GM20431 (cell line): ENCODE data around the gene SNX5.

ENCODE experiments used
- in situ Hi-C: fragments of 300-500 bp; cut with MseI, MboI; formaldehyde crosslinking; loops from one replicate; pipeline ENCODE4 v1.15.0; 2020; ENCODE audit warnings: low sequenced_read_pairs; ENCODE audit not compliant: unreplicated experiment

The SNX5 gene

DNA sequence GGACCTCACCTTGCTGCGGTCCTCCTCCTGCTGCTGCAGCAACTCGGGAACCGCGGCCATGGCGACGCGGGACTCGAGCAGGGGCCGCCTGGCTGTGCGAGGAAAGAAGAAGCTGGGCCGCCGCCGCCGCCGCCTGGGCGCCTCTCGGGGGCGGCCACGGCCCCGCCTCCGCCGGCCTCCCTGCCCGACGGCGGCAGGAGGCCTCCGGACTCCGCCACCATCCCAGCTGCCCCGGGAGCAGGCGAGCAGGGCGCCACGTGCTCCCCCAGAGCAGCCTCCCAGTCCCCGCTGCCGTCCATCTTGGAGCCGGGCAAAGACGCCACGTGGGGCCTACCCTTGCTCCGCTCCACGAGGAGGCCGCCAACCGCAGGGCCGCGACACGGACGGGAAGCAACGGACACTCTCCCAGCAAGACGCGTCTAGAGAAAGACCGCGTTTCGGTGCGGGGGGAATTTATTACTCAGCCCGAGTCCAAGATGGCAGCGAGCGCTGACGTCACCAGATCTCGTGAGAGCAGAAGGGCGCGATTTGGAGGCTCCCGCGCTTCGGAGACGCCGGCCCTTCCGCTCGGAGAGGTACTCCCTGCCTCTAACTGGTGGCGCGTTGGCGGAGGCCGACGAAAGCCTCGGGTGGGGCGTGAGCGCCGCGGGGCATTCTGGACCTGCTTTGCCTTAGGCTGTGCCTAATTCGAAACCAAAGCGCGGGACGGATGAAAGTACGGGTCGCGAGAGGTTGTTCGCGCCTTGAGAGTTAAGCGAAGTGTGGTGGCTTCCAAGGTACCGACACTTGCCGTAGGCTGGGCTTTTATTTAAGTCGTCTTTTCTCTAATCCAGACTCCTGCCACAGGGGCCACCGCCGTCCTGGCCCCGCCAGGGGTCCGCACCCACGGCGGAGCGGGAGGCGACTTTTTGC, at the start of gene SNX5, which contains the start of gene MGME1:
TSS of gene SNX5 (minus strand) at position 429 of the 912 bp plus-strand sequence. CDS start at position 60, 369 bp downstream.
TSS of gene MGME1 (plus strand) at position 653 of the 912 bp plus-strand sequence. CDS start 842 bp downstream, outside the sequence.
- in situ Hi-C loops = no loop called here

DNA sequence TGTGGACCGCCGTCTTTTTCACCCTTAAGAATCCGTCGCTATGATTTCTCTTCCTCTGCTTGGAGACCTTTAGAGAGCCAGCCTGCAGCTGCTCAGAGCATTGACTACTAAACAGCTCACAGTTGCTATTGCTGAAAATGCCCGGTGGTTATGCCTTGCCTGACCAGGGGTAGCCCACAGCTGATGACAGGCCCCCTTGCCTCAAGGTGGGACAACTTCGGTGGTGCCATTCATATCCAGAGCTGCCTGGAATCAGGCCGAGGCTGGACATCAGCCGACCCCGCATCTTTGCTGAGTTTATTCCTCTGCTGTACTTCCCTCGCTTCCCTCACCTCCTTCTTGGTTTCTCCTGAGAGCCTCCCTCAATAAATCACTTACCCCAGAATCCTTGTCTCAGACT, 49.5 kb upstream of the SNX5 start:
- in situ Hi-C loops = no loop called here

DNA sequence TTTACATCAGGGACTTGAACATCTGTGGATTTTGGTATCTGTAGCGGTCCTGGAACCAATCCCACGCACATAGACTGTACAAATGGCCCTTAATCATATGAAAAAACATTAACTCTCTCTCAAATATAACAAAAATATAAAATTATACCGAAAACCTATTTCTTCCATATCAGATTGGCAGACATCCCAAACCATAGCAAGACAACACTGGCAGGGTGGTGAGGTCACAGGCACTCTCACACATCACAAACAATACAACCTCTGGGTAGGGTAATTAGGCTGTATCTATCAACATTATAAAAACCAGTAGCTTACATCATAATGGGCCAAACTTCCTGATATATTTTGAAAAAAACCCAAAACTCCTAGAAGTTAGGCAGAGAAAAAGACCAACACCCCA, 48.2 kb upstream of the SNX5 start:
- in situ Hi-C loops = no loop called here

DNA sequence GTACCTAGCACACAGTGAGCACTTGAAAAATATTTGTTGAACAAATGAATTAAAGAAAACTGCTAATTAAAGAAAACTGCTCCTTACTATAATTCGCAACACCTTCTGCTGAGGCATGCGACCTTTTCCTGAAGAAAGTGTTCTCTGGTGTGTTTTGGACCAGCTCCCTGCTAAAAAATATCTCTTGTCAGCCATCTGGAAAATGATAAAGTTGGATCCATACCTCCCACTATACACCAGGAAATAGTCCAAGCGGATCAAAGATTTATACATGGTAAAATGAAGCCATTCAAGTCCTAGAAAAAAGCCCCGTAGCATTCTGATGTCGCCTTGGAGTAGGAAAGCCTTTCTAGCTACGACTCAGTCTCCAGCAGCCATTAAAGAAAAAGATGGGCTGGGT, 45.8 kb upstream of the SNX5 start:
- in situ Hi-C loops = no loop called here

DNA sequence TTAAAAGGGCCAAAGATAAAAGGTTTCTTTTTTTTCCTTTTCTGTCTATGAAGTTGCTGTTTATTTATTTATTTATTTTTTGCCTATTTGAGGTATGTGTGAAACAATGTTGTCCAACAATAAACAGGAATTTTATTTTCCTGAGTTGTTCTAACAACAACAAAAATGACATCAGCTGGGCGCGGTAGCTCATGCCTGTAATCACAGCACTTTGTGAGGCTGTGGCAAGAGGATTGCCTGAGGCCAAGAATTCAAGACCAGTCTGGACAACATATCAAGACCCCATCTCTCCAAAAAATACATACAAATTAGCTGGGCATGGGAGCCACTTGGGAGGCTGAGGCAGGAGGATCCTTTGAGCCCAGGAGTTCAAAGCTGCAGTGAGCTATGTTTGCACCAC, 44.3 kb upstream of the SNX5 start:
- in situ Hi-C loops = no loop called here

DNA sequence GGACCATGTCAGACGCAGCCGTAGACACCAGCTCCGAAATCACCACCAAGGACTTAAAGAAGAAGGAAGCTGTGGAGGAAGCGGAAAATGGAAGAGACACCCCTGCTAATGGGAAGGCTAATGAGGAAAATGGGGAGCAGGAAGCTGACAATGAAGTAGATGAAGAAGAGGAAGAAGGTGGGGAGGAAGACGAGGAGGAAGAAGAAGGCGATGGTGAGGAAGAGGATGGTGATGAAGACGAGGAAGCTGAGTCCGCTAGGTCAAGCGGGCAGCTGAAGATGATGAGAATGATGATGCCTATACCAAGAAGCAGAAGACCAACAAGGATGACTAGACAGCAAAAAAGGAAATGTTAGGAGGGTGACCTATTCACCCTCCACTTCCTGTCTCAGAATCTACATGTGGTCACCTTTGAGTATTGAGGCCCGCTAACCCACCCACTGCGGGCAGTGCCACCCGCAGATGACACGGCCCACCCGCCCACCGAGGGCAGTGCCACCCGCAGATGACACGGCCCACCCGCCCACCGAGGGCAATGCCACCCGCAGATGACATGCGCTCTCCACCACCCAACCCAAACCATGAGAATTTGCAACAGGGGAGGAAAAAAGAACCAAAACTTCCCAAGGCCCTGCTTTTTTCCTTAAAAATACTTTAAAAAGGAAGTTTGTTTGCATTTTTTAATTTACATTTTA, 43.5 kb upstream of the SNX5 start:
- in situ Hi-C loops = no loop called here

DNA sequence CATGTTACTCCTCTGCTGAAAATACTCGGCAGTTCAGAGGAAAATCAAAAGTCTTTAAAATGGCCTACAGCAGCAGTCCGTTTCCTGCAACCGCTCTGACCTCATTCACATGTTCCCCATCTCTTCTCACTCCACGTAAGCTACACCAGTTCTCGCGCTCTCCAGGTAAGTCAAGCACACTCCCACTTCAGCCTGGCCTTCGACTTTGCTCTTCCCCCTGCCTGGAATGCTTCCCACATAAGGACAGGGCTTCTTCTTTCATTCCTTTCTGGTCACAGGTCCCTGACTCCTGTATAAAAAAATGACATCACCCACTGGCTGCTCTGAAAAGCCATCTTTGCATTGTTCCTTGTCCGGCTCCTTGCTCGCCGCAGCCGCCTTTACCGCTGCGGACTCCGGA, 42.9 kb upstream of the SNX5 start:
- in situ Hi-C loops = no loop called here

DNA sequence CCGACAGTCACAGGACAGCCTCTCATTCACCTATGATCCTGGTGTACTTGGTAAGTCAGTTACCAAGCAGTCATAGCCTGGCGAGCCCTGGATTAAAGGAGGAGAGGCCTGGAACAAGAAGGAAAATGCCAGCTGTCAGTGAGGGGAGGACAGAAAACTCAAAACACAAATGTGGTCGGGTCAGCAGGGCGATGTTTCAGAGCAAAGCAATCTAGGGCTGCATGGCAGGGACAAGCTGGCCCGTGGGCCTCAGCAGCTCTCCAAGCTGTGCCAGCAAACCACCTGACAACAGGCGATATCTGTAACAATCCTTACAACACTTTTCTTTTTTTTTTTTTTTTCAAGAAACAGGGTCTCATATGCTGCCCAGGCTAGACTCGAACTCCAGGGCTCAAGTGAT, 40.5 kb upstream of the SNX5 start:
- in situ Hi-C loops = no loop called here

DNA sequence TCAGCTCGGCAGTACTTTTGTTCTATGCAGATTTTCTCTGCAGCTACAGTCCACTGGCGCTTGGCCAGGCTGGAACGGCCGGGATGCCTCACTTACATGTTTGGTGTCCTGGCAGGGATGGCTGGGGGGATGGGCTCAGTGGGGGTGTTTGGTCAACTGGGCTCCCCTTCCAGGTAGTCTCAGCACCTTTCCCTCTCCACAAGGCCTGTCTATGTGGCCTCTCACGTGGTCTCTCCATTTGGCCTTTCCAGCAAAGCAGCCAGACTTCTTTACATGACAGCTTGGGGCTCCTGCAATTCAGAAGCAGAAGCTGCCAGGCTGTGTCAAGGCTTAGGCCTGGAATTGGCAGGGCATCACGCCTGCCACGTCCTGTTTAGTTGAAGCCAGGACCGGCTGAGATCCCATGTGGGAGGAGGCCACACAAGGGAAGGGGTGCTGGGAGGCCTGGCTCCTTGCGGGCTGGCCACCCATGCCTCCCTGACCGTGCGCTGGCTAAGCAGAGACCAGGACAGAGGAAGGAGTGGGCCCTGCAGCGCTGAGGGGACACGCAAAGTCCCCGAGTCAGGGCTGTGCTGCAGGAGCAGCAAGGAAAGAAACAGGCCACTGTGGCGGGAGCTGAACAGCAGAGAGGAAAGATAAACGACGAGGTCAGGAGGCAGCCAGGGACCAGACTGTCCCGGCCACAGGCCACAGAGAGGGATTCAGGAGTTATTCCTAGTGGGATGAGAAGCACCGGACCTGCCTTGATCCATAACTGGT, 39.1 kb upstream of the SNX5 start:
- in situ Hi-C loops = no loop called here

DNA sequence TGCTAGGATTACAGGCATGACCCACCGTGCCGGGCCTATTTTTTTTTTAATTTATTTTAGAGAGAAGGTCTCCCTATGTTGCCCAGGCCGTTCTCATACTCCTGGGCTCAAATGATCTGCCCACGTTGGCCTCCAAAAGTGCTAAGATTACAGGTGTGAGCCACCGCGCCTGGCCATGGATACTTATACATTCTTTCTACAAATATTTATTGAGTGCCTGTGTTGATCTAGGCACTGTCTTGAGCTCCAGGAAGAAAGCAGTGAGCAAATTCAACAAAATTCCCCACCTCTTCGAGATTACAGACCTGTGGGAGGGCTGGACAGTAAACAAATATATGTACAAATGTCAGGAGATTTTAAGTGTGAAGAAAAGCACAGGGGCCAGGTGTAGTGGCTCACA, 38.1 kb upstream of the SNX5 start:
- in situ Hi-C loops = no loop called here

DNA sequence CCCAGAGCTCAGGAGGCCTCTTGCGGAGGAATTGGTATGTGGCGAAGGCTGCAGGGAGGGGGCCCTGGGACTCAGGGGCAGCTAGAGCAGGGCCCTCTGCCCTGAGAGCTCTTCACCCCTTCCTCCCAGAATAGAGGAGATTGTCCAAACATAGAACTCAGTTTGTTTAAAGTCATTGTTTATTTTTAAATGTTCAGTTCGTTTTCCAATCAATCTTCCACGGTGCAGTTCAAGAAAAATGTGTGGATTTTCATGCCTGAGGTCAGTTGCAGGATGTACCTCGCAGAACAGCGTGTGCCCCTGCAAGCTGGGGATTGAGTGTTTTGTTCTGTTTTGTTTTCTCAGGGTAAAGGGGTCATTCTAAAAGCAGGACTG, 37.4 kb upstream of the SNX5 start:
- in situ Hi-C loops = no loop called here

DNA sequence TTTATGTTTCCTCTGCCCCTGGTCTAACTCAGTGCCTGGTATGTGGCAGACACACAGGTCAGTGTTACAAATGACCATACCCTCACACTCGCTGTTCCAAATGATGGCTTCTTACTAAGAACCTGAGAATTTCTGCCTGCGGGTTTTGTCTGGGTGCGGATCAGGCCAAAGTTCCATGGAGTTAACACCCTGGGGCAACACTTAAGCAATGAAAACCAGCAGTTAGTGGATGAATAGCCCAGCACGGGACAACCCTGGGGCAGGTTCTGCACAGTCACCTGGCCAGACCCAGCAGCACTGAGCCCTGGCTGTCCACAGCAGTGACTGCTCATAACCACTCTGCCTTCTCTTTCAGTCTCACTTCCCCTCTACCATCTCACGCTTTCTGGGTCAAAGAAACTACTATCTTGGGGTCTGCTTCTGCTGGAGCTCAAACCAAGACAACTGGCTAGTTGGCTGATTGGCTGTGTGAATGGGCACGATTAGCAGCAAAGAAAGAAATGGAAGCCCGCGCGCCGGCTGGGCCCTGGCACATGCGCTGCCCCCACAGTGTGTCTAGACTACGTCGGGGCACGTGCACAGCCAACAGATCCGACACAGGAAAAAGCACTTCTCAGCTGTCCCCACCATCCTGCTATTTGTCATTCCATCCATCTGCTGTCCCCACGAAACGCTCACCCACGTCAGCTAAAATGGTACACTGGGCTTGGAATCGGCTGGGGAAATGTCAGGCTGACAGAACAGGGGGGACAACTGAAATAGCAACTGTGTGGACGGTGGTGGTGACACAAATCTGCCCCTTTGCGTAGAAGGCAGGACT, 36.8 kb upstream of the SNX5 start:
- in situ Hi-C loops = no loop called here

DNA sequence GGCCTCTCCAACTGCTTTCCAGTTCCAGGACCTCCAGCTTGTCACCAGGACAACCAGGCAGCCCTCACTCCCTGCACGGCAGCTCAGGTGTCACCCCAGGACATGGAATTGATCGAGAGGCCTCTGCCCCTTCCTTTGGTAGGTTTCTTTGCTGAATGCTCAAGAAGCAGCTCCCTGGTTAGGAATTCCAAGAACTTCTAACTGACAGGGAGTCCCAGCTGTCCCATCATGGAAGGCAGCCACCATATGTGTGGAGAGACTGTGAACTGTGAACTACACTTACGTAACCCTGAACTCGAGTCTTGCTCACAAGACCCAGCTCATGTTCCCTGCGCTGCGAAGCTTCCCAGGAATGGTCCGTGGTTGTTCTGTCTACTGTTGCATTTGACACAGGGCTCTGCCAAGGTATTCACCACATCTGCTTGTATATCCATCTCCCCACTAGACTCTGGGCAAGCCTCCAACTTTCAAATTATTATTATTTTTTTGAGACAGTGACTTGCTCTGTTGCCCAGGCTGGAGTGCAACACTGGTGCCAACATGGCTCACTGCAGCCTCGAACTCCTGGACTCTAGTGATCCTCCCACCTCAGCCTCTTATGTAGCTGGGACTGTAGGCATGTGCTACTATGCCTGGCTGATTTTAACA, 35.9 kb upstream of the SNX5 start:
- in situ Hi-C loops = no loop called here

DNA sequence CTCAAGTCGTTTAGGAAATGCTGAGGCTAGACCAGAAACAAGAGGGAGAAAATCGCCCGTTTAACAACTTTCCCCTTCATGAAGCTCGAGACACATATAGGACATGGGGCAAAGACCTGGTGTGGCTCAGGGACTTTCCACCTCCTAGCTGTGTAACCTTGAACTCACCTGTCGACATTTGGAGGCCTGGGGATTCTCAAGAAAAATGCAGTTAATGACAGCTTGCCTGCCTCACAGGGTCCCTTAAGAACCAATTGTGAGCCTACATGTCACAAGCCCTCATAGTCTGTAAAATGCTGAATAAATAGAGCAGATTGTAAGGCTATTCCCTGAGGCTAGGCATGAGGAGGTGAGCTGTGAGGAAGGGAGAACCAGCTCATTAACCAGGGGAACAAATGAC, 35.3 kb upstream of the SNX5 start:
- in situ Hi-C loops = no loop called here

DNA sequence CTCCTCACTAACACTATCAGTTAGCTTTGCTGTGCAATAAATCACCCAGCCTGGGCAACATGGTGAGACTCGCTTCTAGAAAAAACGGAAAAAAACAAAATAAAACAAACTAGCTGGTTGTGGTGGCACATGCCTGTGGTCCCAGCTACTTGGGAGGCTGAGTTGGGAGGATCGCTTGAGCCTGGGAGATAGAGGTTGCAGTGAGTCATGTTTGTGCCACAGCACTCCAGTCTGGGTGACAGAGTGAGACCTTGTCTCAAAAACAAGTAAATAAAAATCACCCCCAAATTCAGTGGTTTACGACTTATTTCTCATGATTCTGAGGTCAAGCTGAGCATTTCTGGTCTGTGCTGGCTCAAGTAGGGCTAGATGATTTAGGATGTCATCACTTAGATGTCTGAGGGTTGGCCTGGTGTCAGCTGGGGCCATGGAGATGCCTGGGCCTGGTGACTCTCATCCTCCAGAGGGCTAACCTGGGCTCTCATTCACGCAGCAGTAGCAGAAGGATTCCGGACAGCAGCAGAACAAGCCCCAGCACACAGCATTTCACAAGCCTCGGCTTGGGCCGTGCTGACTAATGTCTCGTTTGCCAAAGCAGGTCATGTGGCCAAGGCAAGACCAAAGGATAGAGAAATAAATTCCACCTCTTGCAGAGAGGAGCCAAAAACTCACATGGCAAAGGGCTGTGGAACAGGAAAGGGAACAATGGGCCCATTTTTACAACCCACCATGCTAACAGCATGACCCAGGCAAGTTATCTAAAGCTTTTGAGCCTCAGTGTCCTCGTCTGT, 32.7 kb upstream of the SNX5 start:
- in situ Hi-C loops = no loop called here

DNA sequence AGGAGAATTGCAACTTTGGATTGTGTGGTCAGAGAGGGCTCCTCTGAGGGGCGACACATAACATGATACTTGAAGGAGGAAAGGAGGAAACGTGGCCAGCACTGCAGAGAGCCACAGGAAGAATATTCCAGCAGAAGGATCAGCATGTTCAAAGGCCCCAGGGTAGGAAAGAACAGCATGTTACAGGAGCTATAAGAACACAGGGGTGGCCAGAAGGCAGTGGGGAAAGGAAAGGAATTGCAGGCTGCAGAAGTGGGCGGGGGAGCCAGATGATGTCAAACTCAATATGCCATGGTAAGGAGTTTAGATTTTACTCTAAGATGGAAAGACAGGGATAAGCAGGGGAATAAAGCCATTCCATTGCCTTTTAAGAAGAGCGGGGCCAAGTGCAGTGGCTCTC, 31.0 kb upstream of the SNX5 start:
- in situ Hi-C loops = no loop called here

DNA sequence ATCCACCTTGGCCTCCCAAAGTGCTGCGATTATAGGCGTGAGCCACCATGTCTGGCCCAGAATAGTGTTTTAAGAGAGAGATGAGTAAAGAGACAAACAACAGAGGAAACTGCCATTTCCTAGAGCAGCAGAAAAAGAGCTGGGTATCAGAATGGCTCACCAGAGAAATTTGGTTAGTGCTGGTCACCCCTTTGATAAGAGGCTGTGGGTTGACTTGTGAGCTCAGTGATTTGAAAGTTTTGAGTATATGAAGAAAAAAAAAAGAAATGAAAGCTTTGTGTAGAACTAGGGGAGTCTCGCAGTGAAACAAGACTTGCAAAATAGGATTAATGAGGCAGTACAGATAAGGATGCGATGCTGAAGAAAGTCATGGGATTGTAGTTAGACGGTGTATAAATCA, 29.9 kb upstream of the SNX5 start:
- in situ Hi-C loops = no loop called here

DNA sequence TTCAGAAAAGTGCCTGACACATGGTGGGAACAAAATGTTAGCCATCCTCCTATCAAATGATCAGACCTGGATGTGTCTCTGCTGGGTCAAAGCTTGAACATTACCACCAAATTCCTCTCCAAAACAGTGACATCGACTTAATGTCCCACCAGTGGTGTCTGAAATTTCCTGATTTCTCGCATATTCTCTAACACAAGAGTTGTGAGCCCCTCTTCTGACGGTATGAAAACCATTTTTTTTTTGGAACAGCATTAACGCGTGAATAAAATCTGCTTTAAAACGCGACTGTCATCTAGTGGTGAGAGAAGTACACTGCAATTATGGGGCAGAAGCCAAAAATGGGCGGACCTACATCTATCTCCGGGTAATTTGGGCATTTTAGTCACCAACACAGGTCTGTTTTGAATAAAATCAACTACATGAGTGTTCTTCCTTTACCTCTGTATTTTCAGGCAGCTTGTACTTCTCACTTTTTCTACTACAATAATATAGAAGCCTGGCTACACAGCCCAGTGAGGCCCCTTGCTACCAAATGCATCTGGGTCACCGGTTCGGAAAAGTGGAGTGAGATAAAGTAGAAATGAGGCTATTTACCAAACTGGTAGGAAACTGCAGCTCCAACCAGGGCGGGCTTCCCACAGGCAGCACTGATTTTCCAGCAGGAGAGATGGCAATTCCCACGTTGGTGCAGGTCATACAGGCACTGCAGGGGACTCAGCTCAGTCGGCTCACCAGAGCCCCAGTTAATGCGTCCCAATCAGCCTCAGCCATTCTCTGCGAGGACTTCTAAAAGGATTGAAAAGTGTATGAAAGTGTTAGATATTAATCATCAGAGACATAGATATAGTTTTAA, 27.6 kb upstream of the SNX5 start:
- in situ Hi-C loops = no loop called here
